GM15510 (cell line): ENCODE data around the gene TPRG1.

Experiments used
- POLR2A ChIP-seq: IDR thresholded peaks from 3 replicates; pipeline ENCODE4 v1.6.1; 2011; ENCODE audit warnings: borderline replicate concordance; ENCODE audit not compliant: insufficient read length; ENCODE audit errors: extremely low read depth

Gene TPRG1

DNA sequence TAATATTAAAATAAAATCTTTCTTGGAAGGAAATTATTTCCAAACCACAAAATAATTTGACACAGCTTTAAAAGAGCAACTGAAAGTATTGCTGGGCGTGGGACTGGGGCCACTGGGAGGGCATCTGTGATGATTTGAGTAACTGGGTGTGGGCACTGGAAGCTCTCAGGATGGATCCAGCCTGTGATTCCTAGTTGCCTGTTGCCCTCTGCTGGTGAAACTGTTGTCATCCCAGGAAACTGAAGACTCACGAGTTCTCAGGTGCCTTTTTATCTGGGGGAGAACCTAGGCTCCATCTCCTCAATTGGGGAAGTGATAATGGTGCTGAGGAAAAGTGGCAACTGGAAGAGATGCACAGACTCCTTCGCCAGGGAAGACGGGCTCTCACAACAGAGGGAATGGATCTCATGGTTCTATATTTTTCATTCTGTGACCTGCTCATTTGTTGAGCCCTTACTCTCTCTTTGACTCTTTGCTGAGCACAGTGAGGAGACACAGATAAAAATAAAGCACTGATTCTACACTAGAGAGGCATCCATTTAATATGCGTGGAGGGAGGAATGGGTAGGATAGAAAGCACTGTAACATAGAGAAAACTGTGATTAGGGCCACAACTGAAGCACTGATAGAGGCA is 61.6 kb downstream of the TPRG1 start:
- no peak for TF ChIP-seq POLR2A

DNA sequence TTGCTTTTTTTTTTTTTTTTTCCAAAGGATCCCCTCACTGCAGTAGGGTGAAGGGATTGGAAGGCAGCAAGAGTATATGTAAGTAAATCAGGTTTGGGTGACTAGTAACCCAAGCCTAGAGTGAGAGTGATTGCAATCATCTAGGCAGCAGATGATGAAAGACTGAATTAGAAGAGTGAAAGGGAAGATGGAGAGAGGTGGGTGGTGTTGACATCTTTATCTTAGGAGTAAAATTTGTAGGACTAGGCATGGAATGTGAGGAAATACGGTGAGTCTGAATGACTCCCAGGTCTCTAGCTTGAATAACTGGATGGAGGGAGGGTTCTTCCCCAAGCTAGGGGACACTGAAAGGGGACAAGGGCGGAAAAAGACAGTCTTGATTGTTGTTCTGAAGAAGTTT is 63.4 kb downstream of the TPRG1 start:
- no peak for TF ChIP-seq POLR2A

- no peak for TF ChIP-seq POLR2A
Observed at GRCh38 chr3:189236352-189236751, 64.6 kb downstream of the TPRG1 start.

DNA sequence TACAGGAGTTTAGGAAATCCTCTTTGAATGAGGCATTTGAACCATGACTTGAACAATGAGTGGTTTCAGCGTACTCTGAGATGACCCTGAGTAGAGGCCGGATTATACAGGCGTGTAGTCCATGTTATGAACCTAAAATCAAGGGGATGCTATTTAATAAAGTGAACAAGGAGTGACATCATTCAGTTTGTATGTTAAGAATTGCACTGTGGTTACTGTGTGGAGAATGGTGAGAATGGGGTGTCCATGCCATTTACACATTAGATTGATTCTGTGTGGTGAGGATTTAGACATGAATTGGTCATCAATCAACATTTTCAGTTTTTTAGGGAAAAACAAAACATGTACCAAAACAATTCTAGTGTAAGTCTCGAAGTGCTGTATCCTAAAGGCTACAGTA is 65.8 kb downstream of the TPRG1 start:
- no peak for TF ChIP-seq POLR2A

DNA sequence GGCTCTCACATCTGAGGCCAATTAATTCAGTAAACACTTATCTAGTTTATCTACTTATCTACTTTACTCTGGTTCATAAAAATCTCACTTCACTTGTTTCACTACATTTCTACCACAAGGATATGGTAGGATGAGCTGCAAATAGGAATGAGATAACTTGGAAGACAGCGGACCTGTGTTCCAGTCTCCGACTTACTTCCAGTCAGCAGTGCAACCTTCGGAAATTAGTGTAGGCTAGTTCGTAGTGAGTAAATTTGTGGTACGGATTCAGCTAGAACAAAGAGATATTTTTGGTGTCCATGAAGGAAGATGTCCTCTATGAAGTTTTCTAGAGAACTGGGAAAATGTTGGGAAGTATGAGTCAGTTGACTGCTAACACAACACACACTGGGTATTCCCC is 66.3 kb downstream of the TPRG1 start:
- TF ChIP-seq POLR2A: no peak

DNA sequence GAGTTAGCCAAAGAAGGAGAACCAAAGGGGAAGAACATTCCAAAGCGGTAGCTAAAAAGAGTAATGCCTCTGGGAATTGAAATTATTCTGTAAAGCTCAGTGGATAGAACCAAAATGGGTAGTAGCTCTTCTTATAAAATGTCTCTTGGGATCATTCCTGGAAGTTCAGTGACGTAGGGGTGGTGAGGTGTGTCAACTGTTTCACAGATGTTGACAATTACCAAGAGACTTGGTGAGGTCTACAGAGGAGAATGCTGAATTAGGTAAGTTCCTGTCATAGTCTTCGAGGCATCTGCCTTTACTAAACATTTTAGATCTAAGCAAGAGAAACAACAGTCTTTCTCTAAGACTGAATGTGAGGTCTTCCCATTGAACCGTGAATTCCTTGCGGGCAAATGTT is 67.8 kb downstream of the TPRG1 start:
- TF ChIP-seq POLR2A: no peak

- TF ChIP-seq POLR2A: no peak
Observed at GRCh38 chr3:189249987-189250386, 78.2 kb downstream of the TPRG1 start.

- no peak for TF ChIP-seq POLR2A
Observed at GRCh38 chr3:189258261-189258660, 86.5 kb downstream of the TPRG1 start.

GRCh38 chr3:189260556-189261493 is 89.1 kb downstream of the TPRG1 start:
- TF ChIP-seq POLR2A: no peak

DNA sequence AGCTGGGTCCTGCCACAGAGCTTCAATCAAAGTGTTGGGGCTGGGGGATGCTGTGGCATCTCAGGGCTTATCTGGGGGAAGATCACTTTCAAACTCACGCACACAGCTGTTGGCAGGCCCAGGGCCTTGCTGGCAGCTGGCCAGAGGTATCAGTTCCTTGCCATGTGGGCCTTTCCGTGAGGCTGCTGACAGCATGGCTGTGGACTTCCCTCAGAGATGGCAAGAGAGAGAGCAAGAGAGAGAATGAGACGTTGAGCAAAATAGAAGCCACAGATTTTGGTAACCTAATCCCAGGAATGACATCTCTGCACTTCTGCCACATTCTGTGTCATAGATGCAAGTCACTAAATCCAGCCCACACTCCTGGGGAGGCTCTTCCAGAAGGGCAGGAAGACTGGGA is 91.0 kb downstream of the TPRG1 start:
- no peak for TF ChIP-seq POLR2A

GRCh38 chr3:189267981-189268613 is 96.3 kb downstream of the TPRG1 start:
- no peak for TF ChIP-seq POLR2A

GRCh38 chr3:189269365-189269764 is 97.6 kb downstream of the TPRG1 start:
- no peak for TF ChIP-seq POLR2A

- TF ChIP-seq POLR2A: no peak
Observed at GRCh38 chr3:189270248-189270832, 98.6 kb downstream of the TPRG1 start.

- no peak for TF ChIP-seq POLR2A
Observed at GRCh38 chr3:189272500-189273119, 100.8 kb downstream of the TPRG1 start.

DNA sequence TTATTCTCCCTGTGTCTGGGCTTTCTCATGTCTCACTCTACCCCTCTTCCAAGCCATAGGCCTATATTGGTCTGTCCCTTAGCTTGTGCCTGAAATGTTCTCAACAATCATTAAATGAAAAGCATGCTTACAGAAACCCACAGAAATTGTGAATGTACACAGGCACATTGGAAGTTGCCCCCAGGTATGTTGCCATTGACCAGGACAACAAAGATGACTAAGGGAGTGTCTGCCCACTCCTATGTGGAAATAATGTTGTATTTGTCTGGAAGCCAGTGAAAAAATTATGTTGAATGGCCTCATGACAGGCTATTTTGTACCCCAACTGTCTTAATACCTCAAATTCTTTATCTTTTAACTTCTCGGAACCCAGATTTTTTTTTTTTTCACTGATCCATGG is 102.0 kb downstream of the TPRG1 start:
- no peak for TF ChIP-seq POLR2A
